T-helper 17 cell (primary cell): Measurements from ENCODE around the gene PHLPP2. TPM values are rescaled to one million over a fixed set of nuclear protein-coding genes. Genes with fewer than 3 reads are reported as not detected.

Source experiments
- ATAC-seq: fragments of 150-1000 bp; cut with Tn5 transposase; 2 replicates; pipeline ENCODE4 v1.10.0; 2021; ENCODE audit warnings: mild to moderate bottlenecking, moderate library complexity
- DNase-seq, 3 donors: peaks; one replicate each; pipeline versions ENCODE4 v3.0.0 to v3.0.0-alpha.2; 2020 to 2021
- H3K9me3 ChIP-seq: one replicate; pipeline ENCODE4 v1.7.0; 2013; ENCODE audit warnings: low read length, mild to moderate bottlenecking; ENCODE audit not compliant: control insufficient read depth, poor library complexity, severe bottlenecking
- H3K27ac Mint-ChIP-seq: one replicate; pipeline ENCODE4 v1.8.0; 2022; ENCODE audit warnings: mild to moderate bottlenecking, moderate library complexity, mixed read lengths
- H3K27me3 Mint-ChIP-seq: one replicate; pipeline ENCODE4 v1.8.0; 2022; ENCODE audit warnings: mixed read lengths
- H3K36me3 Mint-ChIP-seq: one replicate; pipeline ENCODE4 v1.8.0; 2022; ENCODE audit warnings: low read depth, mixed read lengths
- H3K4me1 Mint-ChIP-seq: one replicate; pipeline ENCODE4 v1.8.0; 2022; ENCODE audit warnings: mild to moderate bottlenecking, mixed read lengths
- H3K4me3 Mint-ChIP-seq: one replicate; pipeline ENCODE4 v1.8.0; 2022; ENCODE audit warnings: mild to moderate bottlenecking, moderate library complexity, mixed read lengths
- total RNA-seq, 4 donors: library from RNA in 2 of 4; stranded (reverse) in 2 of 4; gene quantifications; one replicate each; pipeline ENCODE4 v1.2.3 and lab custom pipeline; 2022 to 2026

The PHLPP2 gene
- total RNA-seq, 2 donors from 2014 or later: 9.3 to 10.2 TPM

DNA sequence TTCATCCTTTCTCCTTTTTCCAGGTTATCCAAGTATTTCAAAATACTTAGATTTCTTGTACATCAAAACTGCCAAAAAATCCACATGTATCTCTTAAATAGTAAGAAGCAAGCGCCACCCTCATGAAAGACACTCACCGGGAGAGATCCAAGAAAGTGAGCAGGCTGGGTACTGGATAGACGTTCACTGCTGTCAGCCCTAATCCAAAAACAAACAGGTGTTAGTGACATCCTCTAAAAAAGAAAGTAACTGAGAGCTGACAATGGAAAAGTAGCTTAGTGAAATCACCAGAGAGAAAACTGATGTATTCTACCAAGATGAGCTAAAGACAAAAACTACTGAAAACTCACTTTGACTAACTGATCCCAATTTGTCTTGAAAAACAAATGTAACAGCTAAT lies 52.4 kb downstream of the PHLPP2 start:
- no peak for ATAC-seq
- H3K9me3 ChIP-seq: no peaks in the 10 kb centered on the region
- Mint-ChIP-seq H3K4me1 (peaks cover 9% of the 10 kb centered on the region), H3K27ac (peak overlapping the region; percentile 37), H3K4me3 (no peak overlapping the region), H3K27me3 (no peaks in the 10 kb centered on the region), H3K36me3 (peaks cover 22% of the 10 kb centered on the region)
- DNase-seq: no peak

DNA sequence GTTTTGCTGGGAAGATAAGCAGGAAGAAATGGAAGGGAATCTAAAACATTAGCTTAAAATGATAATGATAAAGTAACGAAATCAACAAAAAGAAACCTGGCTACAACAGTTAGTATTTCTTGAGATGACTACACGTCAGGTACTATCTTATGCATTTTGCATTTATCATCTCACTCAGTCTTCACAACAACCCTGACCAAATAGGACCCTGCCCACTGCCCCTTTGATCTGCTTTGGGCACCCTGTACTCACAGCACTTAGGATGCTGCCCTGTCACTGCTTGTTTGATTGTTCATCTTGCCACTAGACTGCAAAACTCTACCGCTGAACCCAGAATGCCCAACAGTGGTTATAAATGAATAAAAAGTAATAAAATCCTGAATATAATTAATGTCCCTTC lies 53.3 kb downstream of the PHLPP2 start:
- ATAC-seq (no peak), DNase-seq (no peak)
- Mint-ChIP-seq H3K27ac (no peak overlapping the region), H3K27me3 (no peaks in the 10 kb centered on the region), H3K4me3 (no peak overlapping the region), H3K4me1 (peaks cover 11% of the 10 kb centered on the region), H3K36me3 (peaks cover 24% of the 10 kb centered on the region)
- no peaks in the 10 kb centered on the region for H3K9me3 ChIP-seq

DNA sequence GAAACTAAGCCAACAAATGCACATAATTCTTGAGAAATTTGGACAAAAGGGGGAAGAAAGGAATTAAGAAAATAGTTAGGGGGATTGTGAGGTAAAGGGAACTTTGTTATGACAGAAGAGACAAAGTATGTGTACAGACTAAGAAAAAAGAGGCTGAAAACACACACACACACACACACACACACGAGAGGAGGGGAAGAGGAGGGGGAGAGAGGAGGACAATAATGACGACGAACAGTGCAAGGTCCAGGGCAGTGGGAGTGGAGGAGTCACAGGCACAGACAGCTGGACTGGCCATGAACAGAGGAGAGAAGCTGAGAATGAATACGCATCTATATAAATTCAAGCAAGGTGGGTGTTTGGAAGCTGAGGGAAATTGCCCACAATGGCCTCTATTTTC lies 54.0 kb downstream of the PHLPP2 start:
- H3K4me3 Mint-ChIP-seq: no peak overlapping the region
- H3K27ac Mint-ChIP-seq: peak overlapping the region; percentile 63

DNA sequence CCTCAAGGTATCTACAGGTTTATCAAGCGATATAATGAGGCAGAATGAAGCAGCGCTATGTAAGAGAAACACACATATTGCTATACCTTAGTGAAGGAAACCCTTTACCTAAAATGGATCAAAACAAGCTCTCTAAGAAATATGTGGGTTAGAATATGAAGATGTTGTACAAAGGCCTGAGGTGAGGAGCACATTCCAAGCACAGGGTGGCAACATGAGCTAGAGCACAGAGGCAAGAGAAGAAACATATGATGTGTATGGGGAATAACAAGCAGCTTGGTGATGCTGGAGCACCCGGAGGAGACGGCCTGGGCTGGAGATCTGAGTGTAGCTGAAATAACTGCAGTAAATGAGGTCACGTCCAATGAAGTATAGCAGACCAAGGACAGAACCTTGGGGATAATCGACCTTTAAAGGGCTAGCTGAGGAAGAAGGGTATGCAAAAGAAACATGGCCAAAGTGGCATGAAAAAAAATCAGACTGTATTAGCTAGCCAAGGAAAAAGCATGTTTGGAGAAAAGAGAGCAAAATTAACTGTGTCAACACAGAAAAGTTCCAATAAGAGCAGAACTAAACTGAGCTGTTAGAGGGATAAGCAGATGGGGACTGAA lies 54.5 kb downstream of the PHLPP2 start:
- peak overlapping the region; percentile 63 for H3K27ac Mint-ChIP-seq

More for the DNA sequence above, 54.0 kb downstream of the PHLPP2 start:
- DNase-seq (no peak), ATAC-seq (no peak)
- H3K27me3 Mint-ChIP-seq: no peaks in the 10 kb centered on the region
- H3K4me1 Mint-ChIP-seq: peaks cover 11% of the 10 kb centered on the region
- H3K9me3 ChIP-seq: no peaks in the 10 kb centered on the region
- H3K36me3 Mint-ChIP-seq: peaks cover 26% of the 10 kb centered on the region

DNA sequence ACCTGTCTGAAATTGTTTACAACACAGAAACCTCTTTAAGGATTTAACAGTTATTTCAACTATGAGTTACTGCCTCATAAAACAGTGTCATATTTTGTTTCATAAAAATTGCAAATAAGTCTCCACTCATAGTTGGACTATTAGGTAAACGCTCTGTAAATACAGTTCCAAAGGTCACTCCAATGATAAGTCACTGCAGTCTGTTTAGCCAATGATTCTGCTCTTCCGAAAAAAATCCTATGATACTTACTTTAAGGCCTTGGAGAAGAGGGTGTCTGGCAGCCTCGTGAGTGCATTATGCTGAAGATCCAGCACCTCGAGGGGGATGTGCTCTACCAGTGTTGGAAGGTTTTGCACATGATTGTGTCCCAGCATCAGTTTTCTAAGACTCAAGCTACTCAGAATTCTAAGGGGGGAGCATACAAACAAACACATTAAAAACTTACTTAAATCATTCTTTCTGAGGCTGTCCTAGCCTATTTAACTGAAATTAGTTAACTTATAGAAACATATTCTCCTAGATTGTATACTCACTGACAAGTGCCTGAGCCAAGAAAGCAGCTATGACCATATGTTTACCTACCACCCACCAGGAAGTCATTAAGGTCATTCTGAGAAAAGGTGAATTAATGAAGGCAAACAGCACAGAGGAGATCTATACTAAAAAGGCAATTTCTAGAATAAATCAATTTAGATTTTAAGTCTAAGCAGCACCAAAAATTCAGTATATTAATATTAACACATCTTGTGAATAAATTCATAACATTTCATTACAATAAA lies 57.4 kb downstream of the PHLPP2 start:
- Mint-ChIP-seq H3K36me3 (peaks cover 26% of the 10 kb centered on the region), H3K4me3 (no peak overlapping the region)
- no peak for DNase-seq

More for the DNA sequence above, 54.5 kb downstream of the PHLPP2 start:
- no peak overlapping the region for H3K4me3 Mint-ChIP-seq
- H3K4me1 Mint-ChIP-seq: peaks cover 11% of the 10 kb centered on the region
- DNase-seq: no peak
- H3K9me3 ChIP-seq: no peaks in the 10 kb centered on the region
- H3K27me3 Mint-ChIP-seq: no peaks in the 10 kb centered on the region
- H3K36me3 Mint-ChIP-seq: peaks cover 26% of the 10 kb centered on the region
- no peak for ATAC-seq

DNA sequence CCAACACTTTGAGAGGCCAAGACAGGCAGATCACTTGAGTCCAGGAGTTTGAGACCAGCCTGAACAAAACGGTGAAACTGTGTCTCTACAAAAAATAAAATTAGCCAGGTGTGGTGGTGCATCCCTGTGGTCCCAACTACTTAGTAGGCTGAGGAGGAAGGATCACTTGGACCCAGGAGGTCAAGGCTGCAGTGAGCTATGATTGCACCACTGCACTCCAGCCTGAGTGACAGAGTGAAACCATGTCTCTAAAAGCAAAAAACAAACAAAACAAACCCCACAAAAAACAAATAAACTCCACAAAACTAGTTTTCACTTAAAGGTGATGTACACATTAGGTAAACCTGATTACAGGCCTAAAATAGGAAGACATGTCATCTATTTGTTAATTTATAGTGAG lies 58.2 kb downstream of the PHLPP2 start:
- H3K9me3 ChIP-seq: no peaks in the 10 kb centered on the region
- no peak for DNase-seq
- Mint-ChIP-seq H3K36me3 (peaks cover 23% of the 10 kb centered on the region), H3K4me1 (peaks cover 9% of the 10 kb centered on the region), H3K4me3 (no peak overlapping the region), H3K27ac (no peak overlapping the region), H3K27me3 (no peaks in the 10 kb centered on the region)
- ATAC-seq: no peak

More for the DNA sequence above, 57.4 kb downstream of the PHLPP2 start:
- no peaks in the 10 kb centered on the region for H3K27me3 Mint-ChIP-seq
- peak overlapping the region; percentile 8 for H3K27ac Mint-ChIP-seq
- ATAC-seq: no peak
- H3K4me1 Mint-ChIP-seq: peaks cover 11% of the 10 kb centered on the region
- H3K9me3 ChIP-seq: no peaks in the 10 kb centered on the region

DNA sequence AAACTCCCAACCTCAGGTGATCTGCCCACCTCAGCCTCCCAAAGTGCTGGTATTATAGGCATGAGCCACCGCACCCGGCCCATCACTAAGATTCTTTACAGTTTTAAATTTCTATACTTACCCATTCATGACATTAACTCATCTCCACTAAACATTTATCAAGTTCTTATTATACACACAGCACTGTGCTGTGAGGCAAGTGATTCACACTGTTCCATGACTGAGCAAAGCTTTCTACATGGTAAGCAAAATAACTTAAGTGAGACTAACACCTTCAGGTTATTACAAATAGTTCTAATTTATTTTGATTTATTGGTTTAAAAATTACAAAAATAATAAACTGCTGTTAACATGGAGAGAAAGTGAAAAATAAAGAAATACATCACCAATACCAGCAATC lies 65.0 kb downstream of the PHLPP2 start:
- Mint-ChIP-seq H3K4me1 (no peaks in the 10 kb centered on the region), H3K27ac (no peak overlapping the region), H3K4me3 (no peak overlapping the region), H3K36me3 (peaks cover 9% of the 10 kb centered on the region), H3K27me3 (no peaks in the 10 kb centered on the region)
- DNase-seq: no peak
- H3K9me3 ChIP-seq: no peaks in the 10 kb centered on the region
- no peak for ATAC-seq

DNA sequence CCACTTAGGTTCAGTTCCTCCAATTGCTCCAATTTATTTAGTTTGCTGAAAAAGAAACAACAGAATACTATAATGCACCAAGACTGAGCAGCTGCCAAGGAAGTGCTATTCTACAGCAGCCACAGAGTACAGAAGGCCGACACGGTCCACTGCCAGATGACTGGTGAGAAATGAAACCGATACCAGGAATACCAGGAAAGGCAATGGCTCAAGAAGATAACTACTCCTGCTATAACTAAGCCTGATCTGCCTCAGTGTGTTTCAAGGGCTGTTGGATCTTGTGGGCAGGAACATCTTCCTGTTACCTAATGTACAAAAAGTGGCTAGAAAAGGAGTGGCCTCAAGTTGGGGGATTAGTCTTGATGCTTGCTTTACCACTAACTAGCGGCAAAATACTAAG lies 65.7 kb downstream of the PHLPP2 start:
- Mint-ChIP-seq H3K36me3 (peaks cover 9% of the 10 kb centered on the region), H3K27me3 (no peaks in the 10 kb centered on the region), H3K27ac (peak overlapping the region; percentile 19), H3K4me1 (no peaks in the 10 kb centered on the region), H3K4me3 (no peak overlapping the region)
- ATAC-seq (no peak), DNase-seq (no peak)
- H3K9me3 ChIP-seq: no peaks in the 10 kb centered on the region

DNA sequence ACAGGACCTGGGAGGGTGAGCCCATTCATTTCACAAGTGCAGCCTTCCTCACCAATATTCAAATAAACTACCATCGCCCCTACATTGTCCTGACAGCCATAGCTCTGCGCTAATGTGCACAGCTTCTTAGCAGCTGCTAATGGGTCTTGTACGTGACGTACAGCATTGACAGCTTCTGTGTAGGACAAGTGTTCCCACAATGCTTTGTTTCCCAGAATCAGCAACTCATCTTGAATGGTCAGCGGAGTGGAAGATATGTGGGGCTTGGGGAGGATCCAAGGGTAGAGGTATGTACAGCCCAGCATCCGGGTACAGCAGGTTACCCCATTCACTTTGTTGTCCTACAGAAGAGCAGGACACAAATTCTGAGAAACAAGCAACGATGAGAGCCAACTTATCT lies 74.8 kb downstream of the PHLPP2 start:
- H3K9me3 ChIP-seq: no peaks in the 10 kb centered on the region
- no peak for DNase-seq
- peaks cover 6% of the 10 kb centered on the region for H3K36me3 Mint-ChIP-seq
- H3K27me3 Mint-ChIP-seq: no peaks in the 10 kb centered on the region
- no peak overlapping the region for H3K4me3 Mint-ChIP-seq
- no peak overlapping the region for H3K27ac Mint-ChIP-seq
- ATAC-seq: no peak
- peaks cover 4% of the 10 kb centered on the region for H3K4me1 Mint-ChIP-seq

DNA sequence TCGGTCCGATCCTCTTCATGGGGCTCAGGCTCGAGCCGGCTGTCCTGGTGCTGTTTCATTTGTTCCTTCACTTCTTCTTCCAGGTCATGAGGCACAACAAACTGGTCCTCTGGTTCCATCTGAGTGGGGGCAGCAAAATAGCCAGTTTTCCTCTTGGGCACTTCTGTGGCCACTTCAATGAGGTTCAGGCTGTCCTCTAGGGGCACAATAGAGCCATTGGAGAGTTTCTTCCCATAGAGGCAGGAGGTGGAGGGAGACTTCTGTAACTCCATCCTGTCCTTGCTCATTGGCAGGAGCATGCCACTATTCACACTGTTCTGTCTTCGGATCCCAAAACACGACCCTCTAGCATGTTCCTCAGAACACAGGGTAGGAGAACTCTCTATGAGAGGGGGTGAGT lies 75.6 kb downstream of the PHLPP2 start:
- H3K27me3 Mint-ChIP-seq: no peaks in the 10 kb centered on the region
- no peak overlapping the region for H3K27ac Mint-ChIP-seq
- ATAC-seq (no peak), DNase-seq (no peak)
- H3K9me3 ChIP-seq: no peaks in the 10 kb centered on the region
- no peak overlapping the region for H3K4me3 Mint-ChIP-seq
- peaks cover 6% of the 10 kb centered on the region for H3K36me3 Mint-ChIP-seq
- peaks cover 4% of the 10 kb centered on the region for H3K4me1 Mint-ChIP-seq

DNA sequence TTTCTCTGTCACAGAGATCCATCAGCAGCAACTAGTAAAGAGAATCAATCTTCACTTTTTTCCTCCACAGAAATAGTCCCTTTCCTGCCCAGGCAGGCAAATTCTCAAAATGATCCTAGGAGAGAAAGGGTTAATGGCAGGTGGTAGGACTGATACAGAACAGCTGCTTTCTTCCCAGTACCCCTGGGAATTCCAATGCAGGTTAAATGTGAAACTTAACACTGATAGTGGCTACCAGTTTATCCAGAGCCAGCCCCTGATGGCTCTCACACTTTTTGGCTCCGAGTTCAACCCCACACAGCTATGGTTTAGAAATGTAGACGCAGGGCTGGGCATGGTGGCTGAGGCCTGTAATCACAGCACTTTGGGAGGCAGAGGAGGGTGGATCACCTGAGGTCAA lies 76.3 kb downstream of the PHLPP2 start:
- DNase-seq: no peak
- Mint-ChIP-seq H3K27me3 (no peaks in the 10 kb centered on the region), H3K27ac (no peak overlapping the region), H3K4me1 (peaks cover 4% of the 10 kb centered on the region), H3K36me3 (peaks cover 6% of the 10 kb centered on the region), H3K4me3 (no peak overlapping the region)
- no peaks in the 10 kb centered on the region for H3K9me3 ChIP-seq
- no peak for ATAC-seq

DNA sequence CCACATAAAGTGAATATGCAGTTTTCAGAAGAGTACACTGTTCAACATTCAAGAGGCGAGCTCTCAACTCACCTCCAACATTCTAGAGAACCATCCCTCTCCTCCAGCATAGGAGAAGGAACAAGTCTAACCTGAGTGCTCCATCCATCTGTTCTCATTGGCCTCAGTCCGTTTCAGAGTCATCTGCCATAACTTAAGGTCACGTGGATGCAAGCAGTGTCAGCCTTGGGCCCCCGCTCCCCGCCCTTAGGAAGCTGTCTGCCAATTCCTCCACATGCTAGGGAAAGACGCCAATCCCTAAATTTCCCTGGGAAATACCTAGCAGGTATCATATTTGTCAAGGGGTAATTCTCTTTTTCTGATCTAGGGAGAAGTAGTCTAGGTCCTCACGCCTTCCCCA lies 77.1 kb downstream of the PHLPP2 start:
- no peak overlapping the region for H3K4me3 Mint-ChIP-seq
- H3K27me3 Mint-ChIP-seq: no peaks in the 10 kb centered on the region
- peaks cover 7% of the 10 kb centered on the region for H3K36me3 Mint-ChIP-seq
- DNase-seq (no peak), ATAC-seq (no peak)
- peaks cover 2% of the 10 kb centered on the region for H3K4me1 Mint-ChIP-seq
- no peak overlapping the region for H3K27ac Mint-ChIP-seq
- H3K9me3 ChIP-seq: no peaks in the 10 kb centered on the region

DNA sequence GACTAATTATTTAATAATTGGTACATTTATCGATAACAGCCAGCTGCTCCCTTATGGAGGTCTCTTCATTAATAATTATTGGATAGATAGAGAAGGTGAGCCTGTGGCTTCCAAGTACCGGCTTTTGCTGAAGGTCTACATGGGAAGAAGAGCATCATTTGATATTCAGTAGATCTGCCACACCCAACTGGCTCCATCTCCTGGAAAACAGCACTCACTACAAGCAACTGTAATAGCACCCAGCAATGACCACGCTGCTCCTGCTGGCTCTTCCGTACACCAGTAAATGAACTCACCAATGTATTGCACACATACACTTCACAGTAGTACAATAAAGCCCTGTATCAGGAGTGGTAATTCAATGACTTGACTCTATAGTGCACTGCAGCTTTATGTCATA lies 79.1 kb downstream of the PHLPP2 start:
- Mint-ChIP-seq H3K27ac (no peak overlapping the region), H3K4me1 (no peaks in the 10 kb centered on the region), H3K27me3 (no peaks in the 10 kb centered on the region), H3K4me3 (no peak overlapping the region), H3K36me3 (peaks cover 6% of the 10 kb centered on the region)
- H3K9me3 ChIP-seq: no peaks in the 10 kb centered on the region
- no peak for DNase-seq
- ATAC-seq: peak; percentile 54

DNA sequence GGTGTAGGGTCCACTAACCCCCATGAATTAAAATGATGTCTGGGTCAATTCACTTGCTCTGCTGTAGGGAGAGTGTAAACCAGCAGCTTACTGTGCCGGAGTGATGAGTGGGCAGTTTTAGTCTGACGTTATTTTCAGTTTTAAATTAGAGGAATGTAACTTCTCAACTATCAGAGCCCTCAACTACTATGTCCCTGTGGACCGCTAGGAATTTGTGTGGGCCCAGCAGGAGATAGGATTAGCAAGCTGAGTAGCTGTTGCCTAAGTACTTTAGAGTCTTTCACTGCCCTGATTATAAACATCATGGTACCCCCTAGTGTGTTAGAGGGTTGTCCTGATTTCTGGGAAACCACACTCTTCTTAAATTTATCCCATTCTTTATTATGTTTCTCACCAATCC lies 87.1 kb downstream of the PHLPP2 start:
- Mint-ChIP-seq H3K36me3 (peaks cover 4% of the 10 kb centered on the region), H3K27ac (no peak overlapping the region), H3K27me3 (no peaks in the 10 kb centered on the region), H3K4me3 (no peak overlapping the region), H3K4me1 (peaks cover 2% of the 10 kb centered on the region)
- DNase-seq: no peak
- no peaks in the 10 kb centered on the region for H3K9me3 ChIP-seq
- no peak for ATAC-seq
